Prostate gland (tissue), 2 donors: ENCODE results near the gene TLR6. TPM values are rescaled to one million over a fixed set of nuclear protein-coding genes. Genes with fewer than 3 reads are reported as not detected.

ENCODE experiments used
- DNase-seq: peaks from one replicate; pipeline ENCODE4 v3.0.0-alpha.2; 2019; ENCODE audit warnings: low spot score
- H3K27ac ChIP-seq, 2 donors: fragments of 200-600 bp; sonication (generic); 2 replicates each; pipeline ENCODE4 v1.5.1; 2017 to 2019
- H3K27me3 ChIP-seq: fragments of 200-600 bp; sonication (generic); replicated peaks from 2 replicates; pipeline ENCODE4 v1.5.1; 2019; ENCODE audit not compliant: insufficient read depth
- H3K36me3 ChIP-seq, 2 donors: fragments of 200-600 bp; sonication (generic); 1 replicate in 1 of 2; 2 replicates in 1 of 2; pipeline versions ENCODE4 v1.5.1 to v1.8.1; 2017 to 2019
- H3K4me1 ChIP-seq: fragments of 200-600 bp; sonication (generic); replicated peaks from 2 replicates; pipeline ENCODE4 v1.5.1; 2019
- H3K4me3 ChIP-seq, 2 donors: fragments of 200-600 bp; sonication (generic); 2 replicates each; pipeline ENCODE4 v1.5.1; 2017 to 2019
- H3K9me3 ChIP-seq: fragments of 200-600 bp; sonication (generic); 2 replicates; pipeline ENCODE4 v1.5.1; 2017
- CTCF ChIP-seq, 4 experiments: fragments of 200-600 bp in 2 of 4; fragments of 450-650 bp in 2 of 4; sonication (generic) in 2 of 4; IDR thresholded peaks; 1 replicate in 3 of 4; 2 replicates in 1 of 4; pipeline ENCODE4 v1.5.1; 2016 to 2019; ENCODE audit warnings: antibody characterized with exemption in 4 of 4, mild to moderate bottlenecking in 2 of 4, moderate library complexity in 2 of 4
- POLR2A ChIP-seq: fragments of 450-650 bp; IDR thresholded peaks from one replicate; pipeline ENCODE4 v1.6.1; 2016; ENCODE audit warnings: antibody characterized with exemption, mild to moderate bottlenecking
- POLR2AphosphoS5 ChIP-seq: sonication (generic); formaldehyde crosslinking; IDR thresholded peaks from one replicate; pipeline ENCODE4 v1.6.1; 2017; ENCODE audit warnings: antibody characterized with exemption
- WGBS: methylation state at CpG from one replicate; pipeline ENCODE4 v1.1.5; 2018; 5-methylcytosine and 5-hydroxymethylcytosine counted together
- intact Hi-C: fragments of 100-400 bp; cut with DNase I; formaldehyde crosslinking; loops from one replicate; pipeline ENCODE4 v1.14.2; 2022
- total RNA-seq, 2 donors: library from RNA; depleted of rRNA; stranded (reverse); fragments of >200 nt; gene quantifications; one replicate each; pipeline ENCODE4 v1.1.0, GENCODE V29; 2016

Gene TLR6
- total RNA-seq, 2 donors from 2014 or later: 1.0 to 1.5 TPM

DNA sequence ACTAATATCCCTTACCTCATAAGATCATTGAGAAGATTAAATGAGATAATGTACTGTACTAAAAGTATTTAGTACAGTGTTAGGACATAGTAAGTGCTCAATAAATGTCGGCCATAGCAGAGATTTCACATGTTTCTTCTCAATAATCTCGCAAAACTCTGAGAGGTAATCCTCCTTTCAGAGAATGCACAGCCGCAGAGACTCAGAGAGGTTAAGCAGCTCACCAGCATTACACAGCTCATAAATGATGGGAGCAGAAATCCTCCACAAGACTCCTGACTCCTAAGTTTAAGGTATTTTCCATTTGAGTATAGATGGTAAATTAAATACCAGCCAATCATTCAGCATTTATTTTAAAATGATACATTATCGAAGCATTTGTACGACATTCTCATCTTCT lies 45.6 kb upstream of the TLR6 start:
- H3K9me3 ChIP-seq: no peaks in the 10 kb centered on the region
- no peak for DNase-seq
- H3K36me3 ChIP-seq: no peaks in the 10 kb centered on the region
- no peak for TF ChIP-seq CTCF (IDR thresholded peaks at IDR 0.05)
- TF ChIP-seq POLR2AphosphoS5: no peak
- no peak for TF ChIP-seq POLR2A
- no peaks in the 10 kb centered on the region for H3K27me3 ChIP-seq
- no peaks in the 10 kb centered on the region for H3K4me1 ChIP-seq
- no peak overlapping the region for H3K4me3 ChIP-seq
- intact Hi-C loops: no loop called here
- 88% methylated on average over 5 of the region's 5 CpGs for WGBS
- no peak overlapping the region for H3K27ac ChIP-seq

GRCh38 chr4:38898245-38898644 lies 41.6 kb upstream of the TLR6 start:
- WGBS: 69% methylated on average over 7 of the region's 7 CpGs
- Histone ChIP-seq H3K4me1 (no peaks in the 10 kb centered on the region), H3K9me3 (no peaks in the 10 kb centered on the region), H3K4me3 (no peak overlapping the region), H3K27ac (no peak overlapping the region), H3K36me3 (no peaks in the 10 kb centered on the region), H3K27me3 (no peaks in the 10 kb centered on the region)
- intact Hi-C loops: no loop called here
- DNase-seq: peak; percentile 7
- TF ChIP-seq POLR2A (no peak), POLR2AphosphoS5 (peak; percentile 58)

- no peak for TF ChIP-seq POLR2AphosphoS5
- TF ChIP-seq POLR2A: no peak
- no peak for TF ChIP-seq CTCF (IDR thresholded peaks at IDR 0.05)
- Histone ChIP-seq H3K36me3 (no peaks in the 10 kb centered on the region), H3K27ac (no peak overlapping the region), H3K4me1 (no peaks in the 10 kb centered on the region), H3K9me3 (no peaks in the 10 kb centered on the region), H3K4me3 (no peak overlapping the region), H3K27me3 (no peaks in the 10 kb centered on the region)
- intact Hi-C loops: no loop called here
- 79% methylated on average over 1 of the region's 1 CpG for WGBS
- no peak for DNase-seq
Measured at GRCh38 chr4:38896940-38897339, 40.3 kb upstream of the TLR6 start.

DNA sequence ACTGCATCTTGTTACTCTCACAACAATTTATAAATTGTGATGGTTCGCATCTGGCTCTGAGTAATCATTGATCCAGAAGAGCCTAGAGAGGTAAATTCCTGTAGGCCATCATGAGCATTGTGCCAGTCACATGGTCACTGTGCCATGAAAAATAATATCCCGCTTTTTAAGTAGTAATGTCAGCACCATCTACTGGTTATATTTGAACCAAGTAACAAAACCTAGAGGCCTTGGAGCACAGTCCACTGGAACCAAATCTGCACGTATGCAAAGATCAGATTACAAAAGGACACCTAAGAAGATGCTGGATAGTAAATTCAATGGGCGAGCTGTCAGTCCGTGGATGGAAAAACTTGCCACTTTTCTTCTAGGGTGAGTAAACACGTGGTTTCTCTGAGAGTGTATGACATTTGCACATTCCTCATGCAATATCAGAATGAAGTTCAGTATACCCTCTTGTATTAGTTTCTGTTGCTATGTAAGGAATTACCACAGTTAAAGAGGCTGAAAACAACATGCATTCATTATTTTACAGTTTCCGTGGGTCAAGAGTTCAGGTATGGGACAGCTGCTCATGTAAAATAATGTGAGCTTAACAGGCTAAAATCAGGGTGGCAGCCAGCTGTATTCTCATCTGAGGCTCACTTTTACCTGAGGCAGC lies 37.8 kb upstream of the TLR6 start:
- no peaks in the 10 kb centered on the region for H3K4me1 ChIP-seq
- H3K27me3 ChIP-seq: no peaks in the 10 kb centered on the region
- H3K36me3 ChIP-seq: no peaks in the 10 kb centered on the region
- intact Hi-C loops: no loop called here
- no peak for DNase-seq
- no peaks in the 10 kb centered on the region for H3K9me3 ChIP-seq
- H3K4me3 ChIP-seq: no peak overlapping the region
- WGBS: 83% methylated on average over 7 of the region's 7 CpGs
- no peak overlapping the region for H3K27ac ChIP-seq
- TF ChIP-seq POLR2AphosphoS5 (no peak), POLR2A (no peak), CTCF (IDR thresholded peaks at IDR 0.05) (no peak)

GRCh38 chr4:38891051-38891983 lies 34.7 kb upstream of the TLR6 start:
- DNase-seq: no peak
- H3K36me3 ChIP-seq: no peaks in the 10 kb centered on the region
- no peaks in the 10 kb centered on the region for H3K4me1 ChIP-seq
- 79% methylated on average over 10 of the region's 10 CpGs for WGBS
- no peak overlapping the region for H3K27ac ChIP-seq
- TF ChIP-seq POLR2AphosphoS5 (no peak), CTCF (IDR thresholded peaks at IDR 0.05) (no peak), POLR2A (no peak)
- H3K27me3 ChIP-seq: no peaks in the 10 kb centered on the region
- no peak overlapping the region for H3K4me3 ChIP-seq
- intact Hi-C loops: no loop called here
- H3K9me3 ChIP-seq: no peaks in the 10 kb centered on the region
